GM18909 (cell line): ENCODE data around the gene MAPK4.
"Not testable (repeated sequence)": the region's sequence is repeated elsewhere in the genome, so short reads cannot be mapped to it uniquely, and the experiment has no call there.

Experiments used
- ATAC-seq: cut with Tn5 transposase; IDR thresholded peaks from one replicate; pipeline ENCODE4 v1.9.1; 2021; ENCODE audit warnings: mild to moderate bottlenecking; ENCODE audit not compliant: unreplicated experiment, poor library complexity

MAPK4 gene

DNA sequence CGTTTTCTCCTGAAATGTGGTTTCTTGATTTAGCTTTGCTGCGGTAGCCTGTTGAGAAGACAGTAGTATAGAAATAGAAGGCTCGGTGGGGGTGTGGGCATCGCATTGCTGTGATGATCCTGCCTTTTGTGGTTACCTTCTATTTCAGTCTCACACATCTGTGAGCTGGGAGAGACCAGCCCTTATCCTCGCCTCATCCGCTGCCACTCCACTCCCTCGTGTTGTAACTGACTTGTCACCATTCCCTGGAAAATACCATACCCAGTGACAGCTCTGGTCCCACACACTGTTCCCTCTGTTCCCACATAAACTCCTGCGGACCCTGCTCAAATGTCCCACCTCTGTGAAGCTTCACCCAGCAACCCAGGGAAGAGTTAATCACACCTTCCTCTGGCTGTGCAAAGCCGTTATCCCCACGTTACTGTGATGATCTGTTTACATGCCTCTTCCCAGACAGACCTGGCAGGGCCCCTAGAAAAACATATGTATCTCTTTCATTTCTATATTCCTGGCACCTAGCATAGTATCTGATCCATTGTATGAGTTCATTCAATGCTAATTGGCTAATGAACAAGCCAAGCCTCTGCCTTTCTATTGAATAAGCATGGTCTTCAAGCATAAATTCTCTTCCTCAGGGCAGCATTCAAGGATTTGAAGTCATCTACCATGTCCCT is 114.6 kb downstream of the MAPK4 start:
- ATAC-seq = no peak

DNA sequence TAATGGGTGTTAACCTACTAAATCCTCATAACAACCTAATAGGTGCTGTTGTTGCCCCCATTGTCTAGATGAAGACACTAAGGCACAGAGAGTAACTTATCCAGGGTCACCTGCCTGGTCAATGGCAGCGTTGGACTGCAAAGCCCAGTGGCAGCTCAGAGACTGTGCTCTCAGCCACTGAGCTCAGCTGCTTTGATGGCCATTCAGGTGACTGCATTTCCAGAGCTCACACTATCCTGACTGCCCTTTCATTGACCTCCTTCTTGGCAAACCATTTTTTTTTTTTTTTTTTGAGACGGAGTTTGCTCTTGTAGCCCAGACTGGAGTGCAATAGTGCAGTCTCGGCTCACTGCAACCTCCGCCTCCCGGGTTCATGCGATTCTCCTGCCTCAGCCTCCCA is 115.2 kb downstream of the MAPK4 start:
- ATAC-seq = no peak

- ATAC-seq = no peak
These were observed 118.8 kb downstream of the MAPK4 start for GRCh38 chr18:50678651-50679050.

GRCh38 chr18:50679056-50679455 is 119.2 kb downstream of the MAPK4 start:
- no peak for ATAC-seq

GRCh38 chr18:50679656-50680055 is 119.8 kb downstream of the MAPK4 start:
- ATAC-seq = no peak

GRCh38 chr18:50680966-50681365 is 121.1 kb downstream of the MAPK4 start:
- ATAC-seq = no peak

- no peak for ATAC-seq
These were observed 123.0 kb downstream of the MAPK4 start for GRCh38 chr18:50682852-50683251.

GRCh38 chr18:50686409-50686808 is 126.5 kb downstream of the MAPK4 start:
- no peak for ATAC-seq

GRCh38 chr18:50687491-50687890 is 127.6 kb downstream of the MAPK4 start:
- ATAC-seq = no peak

- no peak for ATAC-seq
These were observed 129.7 kb downstream of the MAPK4 start for GRCh38 chr18:50689578-50689977.

- no peak for ATAC-seq
These were observed 134.3 kb downstream of the MAPK4 start for GRCh38 chr18:50694147-50694546.

DNA sequence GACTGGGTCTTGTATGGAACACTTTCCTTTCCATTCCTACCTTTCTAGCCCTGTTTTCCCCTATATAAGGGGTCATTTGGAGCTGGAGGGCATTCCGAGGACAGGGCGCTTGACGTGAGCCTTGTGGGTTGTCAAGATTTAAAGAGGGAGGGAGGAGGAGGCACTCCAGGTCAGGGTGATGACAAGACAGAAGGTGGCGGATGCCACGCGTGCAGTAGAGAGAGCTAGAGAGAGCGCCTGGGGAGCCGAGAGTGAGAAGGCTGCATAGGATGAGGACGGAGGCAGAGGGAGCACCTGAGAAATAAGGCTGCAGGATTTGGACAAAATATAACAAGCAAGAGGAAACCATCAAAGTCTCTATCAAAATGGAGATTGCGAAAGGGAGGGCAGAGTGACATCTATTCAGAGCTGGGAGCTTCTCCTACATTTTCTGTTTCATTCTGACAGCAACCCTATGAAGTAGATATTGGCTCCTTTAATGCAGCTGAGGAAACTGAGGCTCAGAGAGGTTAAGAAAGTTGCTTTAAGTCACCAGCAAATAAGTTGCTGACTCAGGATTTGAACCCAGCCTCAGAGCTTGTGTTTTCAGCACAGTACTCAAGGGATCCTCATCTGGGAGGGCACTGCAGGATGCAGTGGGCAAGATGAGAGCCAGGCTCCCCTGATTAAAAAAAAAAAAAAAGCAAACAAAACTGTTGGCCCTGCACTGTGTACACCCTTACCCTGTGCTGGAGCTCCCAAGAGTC is 135.7 kb downstream of the MAPK4 start:
- ATAC-seq = no peak

DNA sequence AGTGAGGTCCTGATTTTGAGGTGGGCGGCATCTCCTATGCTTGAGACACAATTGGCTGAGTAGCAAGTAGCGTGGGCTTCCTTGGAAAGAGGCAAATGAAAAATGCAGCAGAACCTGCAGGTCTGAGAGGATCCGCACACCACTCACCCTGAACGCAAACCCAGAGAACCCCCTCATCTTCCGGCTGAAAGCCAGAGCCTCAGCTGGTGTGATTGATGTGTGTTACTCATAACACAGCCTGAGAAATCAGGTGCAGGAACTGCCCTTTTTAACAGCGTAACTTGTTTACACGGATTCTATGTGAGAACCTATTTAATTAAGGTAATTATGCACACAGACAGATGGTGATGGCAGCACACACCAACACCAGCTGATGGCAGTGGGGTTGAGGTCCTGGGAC is 136.5 kb downstream of the MAPK4 start:
- no peak for ATAC-seq

DNA sequence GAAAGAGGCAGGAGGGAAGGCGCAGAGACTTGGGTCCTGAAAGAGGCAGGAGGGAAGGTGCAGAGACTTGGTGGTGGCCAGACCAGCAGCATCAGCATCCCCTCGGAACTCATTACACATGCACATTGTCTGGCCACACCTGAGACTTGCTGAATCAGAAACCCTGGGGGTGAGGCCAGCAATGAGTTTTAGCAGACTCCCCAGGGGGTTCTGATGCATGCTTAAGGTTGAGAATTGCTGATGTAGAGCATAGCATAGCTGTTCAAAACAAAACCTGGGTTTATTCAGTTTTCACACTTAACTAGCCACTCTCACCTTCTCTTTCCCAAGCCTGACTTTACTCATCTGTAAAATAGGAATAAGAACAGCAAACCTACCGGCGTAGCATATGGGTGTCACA is 137.0 kb downstream of the MAPK4 start:
- ATAC-seq = peak; percentile 64

GRCh38 chr18:50697509-50697908 is 137.6 kb downstream of the MAPK4 start:
- peak; percentile 32 for ATAC-seq

DNA sequence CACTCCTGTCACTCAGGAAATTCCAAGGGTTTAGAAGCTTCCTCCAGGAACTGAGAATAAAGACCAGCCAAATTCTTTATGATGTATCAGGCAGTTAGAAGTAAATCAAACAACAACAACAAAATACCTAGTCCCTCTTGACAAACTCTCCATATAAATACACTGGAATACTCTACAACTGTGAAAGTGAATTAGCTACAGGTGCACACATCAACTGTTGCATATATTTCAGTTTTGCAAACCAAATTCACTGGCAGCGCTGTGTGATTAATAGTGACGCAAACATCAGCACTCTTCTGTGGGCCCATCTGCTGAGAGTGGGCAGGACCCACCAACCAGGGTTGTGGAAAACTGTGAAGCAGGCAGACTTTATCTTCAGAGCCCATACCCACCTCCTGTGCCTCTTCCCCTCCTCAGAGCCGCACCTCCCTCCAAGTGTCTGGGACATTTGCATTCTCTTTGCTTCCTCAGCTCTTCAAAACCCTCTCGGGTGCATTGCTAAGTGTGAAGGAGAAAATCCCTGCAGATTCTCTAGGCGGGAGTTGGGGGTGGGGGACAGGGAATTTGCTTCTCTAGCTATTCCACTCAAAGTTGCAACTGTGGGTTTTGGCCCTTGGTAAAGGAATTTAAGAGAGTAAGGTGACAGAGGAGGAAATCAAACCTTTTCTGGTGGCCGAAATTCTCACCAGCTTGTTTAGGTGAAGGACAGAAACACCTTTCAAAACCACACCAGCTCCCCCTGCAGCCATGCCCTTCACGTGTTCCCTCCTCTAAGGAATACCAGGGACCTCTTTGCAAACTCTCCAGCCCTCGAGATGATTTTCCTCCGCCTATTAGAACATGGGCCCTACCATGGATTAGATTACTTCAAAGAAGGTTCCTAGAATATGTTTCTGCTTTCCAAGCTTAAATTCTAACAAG is 140.6 kb downstream of the MAPK4 start:
- no peak for ATAC-seq

DNA sequence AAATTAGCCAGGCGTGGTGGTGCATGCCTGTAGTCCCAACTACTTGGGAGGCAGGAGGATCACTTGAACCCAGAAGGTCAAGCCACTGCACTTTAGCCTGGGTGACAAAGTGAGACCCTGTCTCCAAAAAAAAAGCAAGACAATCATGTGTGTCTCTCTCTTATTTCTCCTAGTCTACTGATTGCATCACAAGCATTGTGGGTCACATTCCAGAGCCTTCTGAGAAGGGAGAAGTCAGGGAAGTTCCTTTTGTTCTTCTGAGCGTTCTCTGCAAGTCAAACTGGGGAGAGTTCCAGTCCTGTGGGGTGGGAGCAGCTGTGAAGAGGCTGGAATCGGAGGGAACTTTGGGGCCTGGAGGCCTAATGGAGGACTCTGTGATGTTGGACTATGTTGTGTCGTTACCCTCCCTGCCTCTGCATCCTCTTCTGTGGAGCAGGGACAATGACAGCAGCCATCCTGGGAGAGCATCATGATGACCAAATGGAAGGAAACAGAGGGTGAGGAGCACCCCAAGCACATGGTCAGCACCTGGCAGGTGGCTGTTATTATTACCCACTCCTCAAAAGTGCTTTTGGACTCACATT is 144.6 kb downstream of the MAPK4 start:
- ATAC-seq = no peak

GRCh38 chr18:50706199-50706598 is 146.3 kb downstream of the MAPK4 start:
- no peak for ATAC-seq

GRCh38 chr18:50706651-50707050 is 146.8 kb downstream of the MAPK4 start:
- no peak for ATAC-seq

- ATAC-seq = not testable (repeated sequence)
These were observed 147.4 kb downstream of the MAPK4 start for GRCh38 chr18:50707297-50707696.
